ENCODE data around the gene ADAMTSL2. TPM values are rescaled to one million over a fixed set of nuclear protein-coding genes. Genes with fewer than 3 reads are reported as not detected.

Gene ADAMTSL2
- total RNA-seq, 1 donor from 2014 or later = 0.16 TPM

GRCh38 chr9:133576875-133577736, 42.6 kb downstream of the ADAMTSL2 start:
- no peak overlapping the region for H3K27ac Mint-ChIP-seq (ENCODE audit: unreplicated experiment)
- no peaks in the 10 kb centered on the region for H3K36me3 Mint-ChIP-seq (ENCODE audit: low read depth)

GRCh38 chr9:133577737-133578112, 43.2 kb downstream of the ADAMTSL2 start:
- Mint-ChIP-seq H3K4me1 (peaks cover 21% of the 10 kb centered on the region), H3K9me3 (no peaks in the 10 kb centered on the region), H3K4me3 (no peak overlapping the region), H3K27ac (ENCODE audit: unreplicated experiment) (no peak overlapping the region), H3K36me3 (ENCODE audit: low read depth) (no peaks in the 10 kb centered on the region), H3K27me3 (ENCODE audit: low read depth) (peaks cover 3% of the 10 kb centered on the region)
- no peak for DNase-seq (ENCODE audit: low read depth, low spot score)
- TF ChIP-seq CTCF (conservative IDR thresholded peaks at IDR 0.05) = no peak

More at GRCh38 chr9:133576875-133577736, 42.6 kb downstream of the ADAMTSL2 start:
- no peak for TF ChIP-seq CTCF (conservative IDR thresholded peaks at IDR 0.05)
- Mint-ChIP-seq H3K4me1 (peaks cover 21% of the 10 kb centered on the region), H3K4me3 (no peak overlapping the region), H3K9me3 (no peaks in the 10 kb centered on the region), H3K27me3 (ENCODE audit: low read depth) (peaks cover 3% of the 10 kb centered on the region)
- DNase-seq (ENCODE audit: low read depth, low spot score) = no peak

GRCh38 chr9:133578524-133579441, 44.3 kb downstream of the ADAMTSL2 start:
- Mint-ChIP-seq H3K9me3 (no peaks in the 10 kb centered on the region), H3K4me3 (no peak overlapping the region), H3K27me3 (ENCODE audit: low read depth) (peaks cover 3% of the 10 kb centered on the region), H3K27ac (ENCODE audit: unreplicated experiment) (no peak overlapping the region), H3K36me3 (ENCODE audit: low read depth) (no peaks in the 10 kb centered on the region), H3K4me1 (peaks cover 21% of the 10 kb centered on the region)
- DNase-seq (ENCODE audit: low read depth, low spot score) = no peak
- TF ChIP-seq CTCF (conservative IDR thresholded peaks at IDR 0.05) = no peak

DNA sequence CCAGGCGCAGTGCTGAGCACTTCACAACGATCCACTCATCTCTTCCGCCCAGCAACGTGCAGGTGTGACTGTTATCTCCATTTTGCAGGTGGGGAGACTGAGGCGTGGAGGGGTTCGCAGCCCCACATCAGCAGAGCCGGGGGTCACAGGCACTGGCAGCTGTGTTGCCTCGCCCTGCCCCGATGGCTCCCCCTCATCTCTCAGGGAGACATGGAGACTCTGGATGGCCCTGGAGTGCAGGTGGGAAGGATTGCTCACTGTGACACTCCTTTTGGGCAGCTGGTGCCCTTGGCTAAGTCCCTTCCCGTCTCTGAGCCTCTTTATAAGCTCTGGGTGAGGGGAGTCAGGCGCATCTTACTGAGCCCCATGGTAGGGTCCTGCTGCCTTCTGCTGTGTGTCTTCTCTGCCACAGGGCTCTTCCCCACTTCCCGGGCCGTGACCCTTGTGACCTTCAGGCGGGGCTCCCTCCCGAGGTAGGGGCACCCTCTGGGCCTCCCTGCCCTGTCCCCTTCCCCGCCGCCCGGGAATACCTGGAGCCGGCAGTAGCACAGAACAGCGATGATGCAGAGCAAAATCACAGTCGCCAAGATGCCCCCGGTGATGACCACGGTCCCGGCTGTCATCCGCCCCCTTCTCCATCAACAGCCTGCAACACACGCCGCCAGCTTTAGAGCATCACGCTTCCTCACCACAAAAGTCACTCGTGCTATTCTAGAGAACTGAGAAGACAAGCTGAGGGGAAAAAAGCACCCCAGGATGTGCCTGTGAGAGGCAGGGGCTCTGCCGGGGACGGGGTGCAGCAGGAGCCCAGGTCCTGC, 45.3 kb downstream of the ADAMTSL2 start:
- DNase-seq (ENCODE audit: low read depth, low spot score) = no peak
- Mint-ChIP-seq H3K36me3 (ENCODE audit: low read depth) (no peaks in the 10 kb centered on the region), H3K9me3 (no peaks in the 10 kb centered on the region), H3K27ac (ENCODE audit: unreplicated experiment) (no peak overlapping the region), H3K27me3 (ENCODE audit: low read depth) (peaks cover 8% of the 10 kb centered on the region), H3K4me1 (peaks cover 27% of the 10 kb centered on the region), H3K4me3 (no peak overlapping the region)
- no peak for TF ChIP-seq CTCF (conservative IDR thresholded peaks at IDR 0.05)

- no peak for DNase-seq (ENCODE audit: low read depth, low spot score)
- no peak overlapping the region for H3K27ac Mint-ChIP-seq (ENCODE audit: unreplicated experiment)
- no peak overlapping the region for H3K4me3 Mint-ChIP-seq
- H3K36me3 Mint-ChIP-seq (ENCODE audit: low read depth) = no peaks in the 10 kb centered on the region
- H3K27me3 Mint-ChIP-seq (ENCODE audit: low read depth) = peaks cover 11% of the 10 kb centered on the region
- no peak for TF ChIP-seq CTCF (conservative IDR thresholded peaks at IDR 0.05)
- no peaks in the 10 kb centered on the region for H3K9me3 Mint-ChIP-seq
- peaks cover 29% of the 10 kb centered on the region for H3K4me1 Mint-ChIP-seq
Observed at GRCh38 chr9:133580419-133580738, 45.9 kb downstream of the ADAMTSL2 start.
